Lung (tissue), 12 donors: ENCODE measurements around the gene MTUS2. TPM values are rescaled to one million over a fixed set of nuclear protein-coding genes. Genes with fewer than 3 reads are reported as not detected.

Experiments used
- ATAC-seq: fragments of 200-7000 bp; cut with Tn5 transposase; one replicate; pipeline ENCODE4 v1.9.1; 2020; ENCODE audit warnings: moderate number of reproducible peaks; ENCODE audit not compliant: insufficient read depth, low FRiP score
- DNase-seq, 3 donors: peaks; one replicate each; pipeline ENCODE4 v3.0.0-alpha.2; 2013 to 2017
- H3K27ac ChIP-seq, 2 donors: one replicate each; pipeline ENCODE4 v1.5.1; 2013; ENCODE audit warnings: mild to moderate bottlenecking in 2 of 2, moderate library complexity in 2 of 2, control low read depth in 1 of 2, inconsistent platforms in 1 of 2, low read depth in 1 of 2, low read length in 1 of 2
- H3K27me3 ChIP-seq, 3 donors: one replicate each; pipeline ENCODE4 v1.5.1; 2013; ENCODE audit warnings: low read length in 2 of 3; ENCODE audit not compliant: control insufficient read depth in 3 of 3, insufficient read depth in 3 of 3
- H3K36me3 ChIP-seq, 4 donors: one replicate each; pipeline ENCODE4 v1.5.1; 2013; ENCODE audit warnings: low read length in 4 of 4, mild to moderate bottlenecking in 1 of 4, moderate library complexity in 1 of 4; ENCODE audit not compliant: control insufficient read depth in 4 of 4, insufficient read depth in 4 of 4
- H3K4me1 ChIP-seq, 5 donors: one replicate each; pipeline ENCODE4 v1.5.1; 2013; ENCODE audit warnings: low read length in 5 of 5, mild to moderate bottlenecking in 2 of 5, moderate library complexity in 1 of 5; ENCODE audit not compliant: control insufficient read depth in 5 of 5, insufficient read depth in 5 of 5
- H3K4me3 ChIP-seq: one replicate; pipeline ENCODE4 v1.5.1; 2013; ENCODE audit warnings: mild to moderate bottlenecking, control low read depth, moderate library complexity
- H3K9ac ChIP-seq, 2 donors: one replicate each; pipeline ENCODE4 v1.5.1; 2013; ENCODE audit warnings: low read length in 2 of 2, control low read depth in 1 of 2; ENCODE audit not compliant: insufficient read depth in 1 of 2
- H3K9me3 ChIP-seq, 4 donors: one replicate each; pipeline ENCODE4 v1.5.1; 2013; ENCODE audit warnings: low read length in 3 of 4, mild to moderate bottlenecking in 1 of 4, moderate library complexity in 1 of 4; ENCODE audit not compliant: control insufficient read depth in 4 of 4, insufficient read depth in 3 of 4
- CTCF ChIP-seq: IDR thresholded peaks from 2 replicates; pipeline ENCODE4 v1.5.1; 2012; ENCODE audit warnings: mild to moderate bottlenecking; ENCODE audit errors: control extremely low read depth, extremely low read depth
- WGBS, 2 donors: extraction: QIAGEN DNeasy Blood & Tissue Kit; methylation state at CpG; one replicate each; pipeline ENCODE4 v1.1.7; 2013; 5-methylcytosine and 5-hydroxymethylcytosine counted together
- polyA plus RNA-seq, 2 donors: library from polyadenylated mRNA; stranded (reverse); fragments of 200-250 nt; gene quantifications; one replicate each; pipeline ENCODE4 v1.2.1, GENCODE V29; 2013
- total RNA-seq, 2 donors: library from RNA; depleted of rRNA in 1 of 2; stranded (reverse); fragments of >200 nt in 1 of 2; gene quantifications; one replicate each; pipeline ENCODE4 v1.2.1, GENCODE V29; 2014 to 2021
- donor health status: control.
- donor health status: control.
- donor health status: Bipolar disorder and iron deficiency.
- donor health status: healthy.
- donor health status: DM: yes; HTN: yes; CAD: no.

MTUS2 gene
- total and polyA plus RNA-seq, 4 donors = 0.03 to 0.54 (median 0.08) TPM

DNA sequence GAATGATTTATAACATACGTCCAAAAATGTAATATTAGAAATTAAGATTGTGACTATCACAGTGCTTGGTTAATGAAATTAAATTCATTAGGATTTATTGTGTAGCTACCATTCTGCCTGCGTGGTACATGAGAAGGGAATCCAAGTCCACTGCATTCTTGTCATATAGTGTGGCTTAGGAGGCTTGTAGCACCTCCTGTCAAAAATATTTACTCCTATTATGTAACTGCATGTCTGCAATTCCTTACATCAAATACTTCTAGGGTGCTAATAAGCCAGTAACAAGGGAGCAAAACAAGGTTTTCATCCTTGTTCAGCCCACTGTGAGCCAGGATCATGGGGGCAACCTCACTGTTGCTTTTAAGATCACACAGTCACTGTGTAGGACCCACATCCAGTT, 576.3 kb downstream of the MTUS2 start:
- 86 to 87% methylated on average over 2 of the region's 2 CpGs for WGBS, 2 donors
- Histone ChIP-seq H3K4me3 (no peak overlapping the region), H3K9me3 (peaks cover 0 to 2% (median 0%) of the 10 kb centered on the region in 4 donors), H3K4me1 (no peaks in the 10 kb centered on the region), H3K27me3 (peaks cover 0 to 5% (median 0%) of the 10 kb centered on the region in 3 donors), H3K27ac (no peak overlapping the region), H3K9ac (no peak overlapping the region), H3K36me3 (no peaks in the 10 kb centered on the region)
- ATAC-seq (no peak), DNase-seq (no peak)
- no peak for TF ChIP-seq CTCF

GRCh38 chr13:29397265-29397664, 577.1 kb downstream of the MTUS2 start:
- no peak overlapping the region for H3K27ac ChIP-seq
- TF ChIP-seq CTCF = no peak
- WGBS, 2 donors = 76 to 83% methylated on average over 3 of the region's 3 CpGs
- H3K4me3 ChIP-seq = no peak overlapping the region
- H3K9me3 ChIP-seq = peaks cover 0 to under 1% (median 0%) of the 10 kb centered on the region in 4 donors
- no peaks in the 10 kb centered on the region for H3K4me1 ChIP-seq
- H3K27me3 ChIP-seq = peaks cover 0 to 5% (median 0%) of the 10 kb centered on the region in 3 donors
- ATAC-seq (no peak), DNase-seq (no peak)
- no peak overlapping the region for H3K9ac ChIP-seq
- H3K36me3 ChIP-seq = no peaks in the 10 kb centered on the region

GRCh38 chr13:29402166-29402636, 582.1 kb downstream of the MTUS2 start:
- H3K4me3 ChIP-seq = no peak overlapping the region
- no peak overlapping the region for H3K9ac ChIP-seq
- 41 to 57% methylated on average over 5 of the region's 5 CpGs for WGBS, 2 donors
- no peak overlapping the region for H3K27ac ChIP-seq
- DNase-seq = peak in 2 of 3 donors; percentile 11 to 34
- H3K9me3 ChIP-seq = no peaks in the 10 kb centered on the region
- H3K27me3 ChIP-seq = peaks cover 0 to 6% (median 0%) of the 10 kb centered on the region in 3 donors
- no peak for TF ChIP-seq CTCF
- no peaks in the 10 kb centered on the region for H3K36me3 ChIP-seq
- ATAC-seq = no peak
- no peaks in the 10 kb centered on the region for H3K4me1 ChIP-seq

GRCh38 chr13:29405401-29405800, 585.3 kb downstream of the MTUS2 start:
- Histone ChIP-seq H3K9me3 (no peaks in the 10 kb centered on the region), H3K27ac (no peak overlapping the region), H3K27me3 (peaks cover 0 to 6% (median 0%) of the 10 kb centered on the region in 3 donors), H3K9ac (no peak overlapping the region), H3K36me3 (no peaks in the 10 kb centered on the region), H3K4me1 (no peaks in the 10 kb centered on the region), H3K4me3 (no peak overlapping the region)
- TF ChIP-seq CTCF = no peak
- 85 to 86% methylated on average over 8 of the region's 8 CpGs for WGBS, 2 donors
- no peak for DNase-seq
- ATAC-seq = no peak
